Activated naive CD4-positive, alpha-beta T cell treated with anti-CD3 and anti-CD28 coated beads, Interleukin-2, amount 50 U/mL, for 24 hours (primary cell): Measurements from ENCODE around the gene ENTPD6.

Source experiments
- H3K27ac Mint-ChIP-seq: one replicate; pipeline ENCODE4 v1.8.0; 2021; ENCODE audit warnings: mild to moderate bottlenecking, mixed read lengths
- H3K27me3 Mint-ChIP-seq: one replicate; pipeline ENCODE4 v1.8.0; 2021; ENCODE audit warnings: mixed read lengths
- H3K36me3 Mint-ChIP-seq: one replicate; pipeline ENCODE4 v1.8.0; 2021; ENCODE audit warnings: mixed read lengths
- H3K4me1 Mint-ChIP-seq: one replicate; pipeline ENCODE4 v1.8.0; 2021; ENCODE audit warnings: mixed read lengths
- H3K4me3 Mint-ChIP-seq: one replicate; pipeline ENCODE4 v1.8.0; 2021; ENCODE audit warnings: mild to moderate bottlenecking, mixed read lengths
- H3K9me3 Mint-ChIP-seq: one replicate; pipeline ENCODE4 v1.8.0; 2021; ENCODE audit warnings: mixed read lengths

ENTPD6 gene

DNA sequence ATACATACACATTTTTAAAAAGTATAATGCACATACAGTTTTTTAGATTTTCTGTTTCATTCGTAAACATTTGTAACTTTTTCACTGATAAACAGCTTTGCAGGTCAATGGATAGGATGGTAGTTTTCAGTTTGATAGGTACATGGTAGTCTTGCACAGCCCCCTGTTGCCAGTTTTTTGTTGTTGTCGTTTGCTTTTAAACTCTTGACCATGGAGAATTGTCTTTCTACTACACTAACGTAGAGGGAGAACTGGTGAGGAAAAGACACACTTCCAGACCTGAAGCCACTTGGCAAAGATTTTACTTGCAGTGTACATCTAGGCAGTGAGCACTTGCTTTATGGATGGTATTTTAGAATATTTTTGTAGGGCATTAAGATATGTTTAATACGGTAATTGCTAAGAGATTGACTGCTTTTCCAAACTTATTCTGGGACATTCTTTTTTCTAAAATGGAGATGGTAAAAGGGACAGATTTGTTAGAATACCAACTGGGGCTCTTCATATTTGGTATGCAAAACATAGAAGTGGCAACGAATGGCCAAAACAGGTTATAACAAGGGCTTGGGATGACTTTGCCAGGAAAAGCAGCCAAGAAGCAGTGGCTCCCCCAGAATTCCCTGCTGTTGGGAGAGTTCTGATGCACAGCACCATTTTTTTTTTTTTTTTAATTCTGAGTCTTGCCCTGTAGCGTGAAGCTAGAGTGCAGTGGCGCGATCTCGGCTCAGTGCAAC, 53.9 kb downstream of the ENTPD6 start:
- H3K27me3 Mint-ChIP-seq: no peaks in the 10 kb centered on the region
- peaks cover 3% of the 10 kb centered on the region for H3K36me3 Mint-ChIP-seq
- no peaks in the 10 kb centered on the region for H3K9me3 Mint-ChIP-seq
- peak overlapping the region; percentile 94 for H3K27ac Mint-ChIP-seq
- peak overlapping the region; percentile 96 for H3K4me3 Mint-ChIP-seq
- H3K4me1 Mint-ChIP-seq: peaks cover 55% of the 10 kb centered on the region

DNA sequence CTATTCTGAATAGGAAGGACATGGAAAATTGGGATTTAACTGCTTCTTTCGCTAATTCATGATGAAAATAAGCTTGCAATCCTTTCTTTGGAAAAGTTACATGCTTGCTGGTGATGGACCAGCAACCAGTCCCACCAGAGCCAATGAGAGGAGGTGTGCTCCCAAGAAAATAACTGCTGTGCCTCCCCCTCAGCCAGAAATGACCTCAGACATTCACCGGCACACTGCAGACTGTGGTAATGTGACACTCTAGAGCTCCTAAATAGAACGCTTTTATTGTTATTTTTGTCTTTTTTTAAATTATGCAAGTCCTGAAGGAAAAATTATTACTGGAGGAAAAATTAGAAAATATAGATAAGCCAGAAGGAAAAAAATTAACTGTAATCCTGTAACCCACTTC, 55.0 kb downstream of the ENTPD6 start:
- Mint-ChIP-seq H3K9me3 (no peaks in the 10 kb centered on the region), H3K36me3 (peaks cover 3% of the 10 kb centered on the region), H3K4me3 (peak overlapping the region; percentile 36), H3K27ac (no peak overlapping the region), H3K4me1 (peaks cover 55% of the 10 kb centered on the region), H3K27me3 (no peaks in the 10 kb centered on the region)

DNA sequence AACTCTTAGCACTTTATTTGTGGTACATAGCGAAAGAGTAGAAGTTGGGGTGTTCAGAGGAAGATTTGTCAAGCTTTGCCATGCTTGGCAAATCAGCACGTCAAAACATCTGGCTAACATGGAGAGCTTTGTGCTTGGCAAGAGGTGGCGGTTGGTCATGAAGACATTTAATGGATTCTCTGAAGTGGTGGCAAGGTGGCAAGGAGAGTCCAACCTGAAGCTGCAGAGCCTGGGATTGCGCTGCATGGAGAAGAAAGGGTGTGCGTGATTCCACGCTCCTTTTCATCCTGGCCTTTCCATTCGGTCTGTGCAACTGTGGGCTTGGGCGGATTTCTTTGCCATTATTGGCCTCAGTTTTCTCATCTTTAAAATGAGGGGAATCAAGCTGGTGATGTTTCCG, 55.5 kb downstream of the ENTPD6 start:
- Mint-ChIP-seq H3K4me3 (peak overlapping the region; percentile 7), H3K27me3 (no peaks in the 10 kb centered on the region), H3K9me3 (no peaks in the 10 kb centered on the region), H3K4me1 (peaks cover 57% of the 10 kb centered on the region), H3K36me3 (peaks cover 3% of the 10 kb centered on the region), H3K27ac (peak overlapping the region; percentile 82)

DNA sequence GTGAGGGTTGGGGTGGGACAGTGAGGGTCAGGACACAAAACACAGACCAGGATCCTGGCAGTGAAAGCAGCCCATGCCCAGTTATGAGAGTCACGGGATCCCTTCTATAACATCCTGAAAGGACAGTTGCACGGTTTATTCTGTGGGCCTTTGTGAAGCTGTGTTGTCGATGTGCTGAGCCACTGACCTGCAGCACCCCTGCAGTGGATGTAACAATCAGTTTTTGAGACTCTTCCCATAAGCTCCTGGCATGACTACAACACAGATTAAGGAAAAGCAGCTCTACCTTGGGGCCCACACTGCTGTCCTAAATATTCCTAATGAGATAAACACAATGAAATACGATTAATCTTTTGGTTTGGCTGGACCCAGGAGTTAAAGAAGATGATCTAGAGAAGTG, 56.0 kb downstream of the ENTPD6 start:
- Mint-ChIP-seq H3K9me3 (no peaks in the 10 kb centered on the region), H3K4me3 (no peak overlapping the region), H3K4me1 (peaks cover 54% of the 10 kb centered on the region), H3K36me3 (peaks cover 3% of the 10 kb centered on the region), H3K27ac (no peak overlapping the region), H3K27me3 (no peaks in the 10 kb centered on the region)

DNA sequence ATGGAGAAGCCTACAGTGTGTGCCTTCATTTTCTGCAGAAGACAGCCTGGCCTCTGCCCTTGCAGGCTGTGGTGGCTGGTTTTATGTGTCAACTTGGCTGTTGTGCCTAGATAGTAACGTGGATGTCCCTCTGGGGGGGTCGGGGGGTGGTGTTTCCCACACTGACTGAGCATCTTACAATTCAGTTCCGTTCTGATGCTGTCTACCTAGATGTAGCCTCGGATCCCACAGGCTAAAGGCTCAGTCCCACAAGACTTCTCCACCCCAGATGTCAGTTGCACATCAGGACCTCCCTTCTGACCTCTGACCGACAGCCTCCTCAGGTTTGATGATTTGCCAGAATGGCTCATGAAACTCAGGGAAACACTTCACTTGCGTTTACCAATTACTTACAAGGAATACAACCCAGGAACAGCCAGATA, 56.7 kb downstream of the ENTPD6 start:
- no peaks in the 10 kb centered on the region for H3K27me3 Mint-ChIP-seq
- H3K4me3 Mint-ChIP-seq: no peak overlapping the region
- no peak overlapping the region for H3K27ac Mint-ChIP-seq
- H3K4me1 Mint-ChIP-seq: peaks cover 51% of the 10 kb centered on the region
- peaks cover 3% of the 10 kb centered on the region for H3K36me3 Mint-ChIP-seq
- H3K9me3 Mint-ChIP-seq: no peaks in the 10 kb centered on the region

DNA sequence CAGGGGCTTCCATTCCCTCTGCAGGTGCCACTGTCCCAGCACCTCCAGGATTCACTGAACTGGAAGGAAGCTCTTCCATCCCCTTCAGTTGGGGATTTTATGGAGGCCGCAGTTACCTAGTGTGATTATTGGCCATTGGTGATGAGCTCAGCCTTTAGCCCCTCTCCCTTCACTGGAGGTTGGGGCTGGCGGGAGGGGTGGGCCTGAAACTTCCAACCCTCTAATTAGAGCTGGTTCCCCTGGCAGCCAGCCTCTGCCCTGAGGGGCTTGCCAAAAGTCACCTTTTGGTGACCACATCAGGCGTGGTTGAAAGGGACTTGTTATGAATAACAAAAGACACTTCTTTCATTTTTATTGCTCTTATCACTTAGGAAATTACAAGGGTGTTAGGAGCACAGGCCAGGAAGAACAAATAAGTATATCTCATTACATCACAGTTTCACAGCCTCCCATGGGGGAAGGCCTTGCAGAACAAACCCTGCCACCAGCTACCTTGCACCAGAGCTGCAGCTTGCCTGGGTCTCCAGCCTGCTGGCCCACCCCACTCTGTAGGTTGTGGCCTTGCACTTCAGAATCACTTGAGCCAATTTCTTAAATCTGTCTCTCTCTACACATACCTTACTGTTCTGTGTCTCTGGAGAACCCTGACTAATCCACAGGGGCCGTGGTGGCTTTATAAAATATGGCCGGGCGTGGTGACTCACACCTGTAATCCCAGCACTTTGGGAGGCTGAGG, 57.3 kb downstream of the ENTPD6 start:
- Mint-ChIP-seq H3K27ac (no peak overlapping the region), H3K4me1 (peaks cover 55% of the 10 kb centered on the region), H3K9me3 (no peaks in the 10 kb centered on the region), H3K36me3 (peaks cover 3% of the 10 kb centered on the region), H3K27me3 (no peaks in the 10 kb centered on the region), H3K4me3 (no peak overlapping the region)

DNA sequence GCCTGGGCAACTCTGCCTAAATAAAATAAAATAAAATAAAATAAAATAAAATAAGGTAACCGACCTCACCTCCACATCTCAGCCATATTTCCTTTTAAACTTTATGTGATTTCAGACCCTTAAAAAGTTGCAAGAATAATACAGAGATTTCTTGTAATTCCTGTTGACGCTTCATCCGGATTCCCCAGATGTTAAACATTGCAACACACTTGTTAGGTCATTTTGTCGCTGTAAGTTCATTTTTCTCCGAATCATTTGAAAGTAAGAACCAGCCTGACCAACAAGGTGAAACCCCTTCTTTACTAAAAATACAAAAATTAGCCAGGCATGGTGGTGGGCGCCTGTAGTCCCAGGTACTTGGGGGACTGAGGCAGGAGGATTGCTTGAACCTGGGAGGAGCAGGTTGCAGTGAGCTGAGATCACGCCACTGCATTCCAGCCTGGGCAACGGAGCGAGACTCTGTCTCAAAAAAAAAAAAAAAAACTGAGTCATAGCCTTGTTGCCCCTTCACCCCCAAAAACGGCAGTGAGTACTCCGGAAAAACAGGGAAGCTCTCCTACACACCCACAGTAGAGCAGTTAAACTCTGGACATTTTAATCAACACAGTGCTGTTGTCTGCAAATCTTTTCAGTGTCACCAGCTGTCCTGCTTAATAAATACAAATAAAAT, 58.2 kb downstream of the ENTPD6 start:
- Mint-ChIP-seq H3K9me3 (no peaks in the 10 kb centered on the region), H3K4me1 (peaks cover 60% of the 10 kb centered on the region), H3K27me3 (no peaks in the 10 kb centered on the region), H3K4me3 (no peak overlapping the region), H3K36me3 (peaks cover 3% of the 10 kb centered on the region), H3K27ac (no peak overlapping the region)

DNA sequence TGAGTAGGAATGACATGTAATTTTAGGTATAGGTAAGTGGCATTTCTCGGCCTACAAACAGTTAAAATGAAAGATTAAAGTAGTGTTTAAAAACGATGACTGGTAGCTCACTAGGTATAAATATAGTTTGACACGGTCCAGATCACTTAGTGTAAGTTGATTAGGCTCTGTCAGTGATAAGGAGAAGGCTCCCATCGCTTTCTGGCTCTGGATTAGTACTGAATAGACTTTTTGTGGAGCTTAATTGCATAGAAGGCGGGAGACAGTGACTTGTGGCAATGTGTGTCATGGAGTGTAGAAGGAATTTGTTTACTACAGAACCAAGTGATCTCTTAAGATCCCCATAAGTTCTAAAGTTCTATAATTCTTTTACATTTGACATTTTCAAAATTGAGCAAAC, 59.1 kb downstream of the ENTPD6 start:
- H3K9me3 Mint-ChIP-seq: no peaks in the 10 kb centered on the region
- H3K27me3 Mint-ChIP-seq: no peaks in the 10 kb centered on the region
- H3K4me1 Mint-ChIP-seq: peaks cover 60% of the 10 kb centered on the region
- peaks cover 2% of the 10 kb centered on the region for H3K36me3 Mint-ChIP-seq
- H3K27ac Mint-ChIP-seq: peak overlapping the region; percentile 55
- H3K4me3 Mint-ChIP-seq: no peak overlapping the region

DNA sequence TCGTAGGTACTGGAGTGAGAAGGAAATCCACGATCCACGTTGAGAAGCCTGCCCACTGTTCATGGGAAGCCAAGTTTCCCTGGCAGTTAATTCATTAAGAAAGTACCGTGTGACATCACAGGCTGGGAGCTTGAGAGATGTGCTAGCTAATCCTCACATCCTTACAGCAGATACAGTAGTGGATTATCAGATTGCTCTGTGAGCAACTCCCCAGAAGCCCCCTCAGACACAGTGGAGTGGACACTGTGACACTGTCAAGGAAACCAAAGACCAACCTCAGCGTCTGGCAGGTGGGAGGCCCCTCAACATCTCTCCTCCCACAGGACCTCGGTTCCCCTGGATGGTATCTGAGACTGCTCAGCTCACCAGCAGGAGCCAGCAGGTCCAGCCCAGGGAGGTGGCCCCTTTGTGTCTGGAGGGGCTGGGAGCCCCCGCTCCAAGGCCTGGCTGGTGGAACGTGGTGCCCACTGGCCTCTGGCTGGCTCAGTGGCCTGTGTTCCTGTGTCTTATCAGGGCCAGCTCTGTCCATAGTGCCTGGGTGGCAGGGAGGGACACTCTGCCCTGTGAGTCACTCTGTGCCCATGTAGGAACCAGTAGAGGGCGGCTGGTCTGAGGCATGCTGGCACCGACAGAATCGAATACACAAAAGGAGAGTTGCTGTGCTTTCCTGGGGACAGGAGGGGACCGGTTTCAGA, 59.6 kb downstream of the ENTPD6 start:
- Mint-ChIP-seq H3K4me1 (peaks cover 62% of the 10 kb centered on the region), H3K27ac (no peak overlapping the region), H3K36me3 (peaks cover 3% of the 10 kb centered on the region)

DNA sequence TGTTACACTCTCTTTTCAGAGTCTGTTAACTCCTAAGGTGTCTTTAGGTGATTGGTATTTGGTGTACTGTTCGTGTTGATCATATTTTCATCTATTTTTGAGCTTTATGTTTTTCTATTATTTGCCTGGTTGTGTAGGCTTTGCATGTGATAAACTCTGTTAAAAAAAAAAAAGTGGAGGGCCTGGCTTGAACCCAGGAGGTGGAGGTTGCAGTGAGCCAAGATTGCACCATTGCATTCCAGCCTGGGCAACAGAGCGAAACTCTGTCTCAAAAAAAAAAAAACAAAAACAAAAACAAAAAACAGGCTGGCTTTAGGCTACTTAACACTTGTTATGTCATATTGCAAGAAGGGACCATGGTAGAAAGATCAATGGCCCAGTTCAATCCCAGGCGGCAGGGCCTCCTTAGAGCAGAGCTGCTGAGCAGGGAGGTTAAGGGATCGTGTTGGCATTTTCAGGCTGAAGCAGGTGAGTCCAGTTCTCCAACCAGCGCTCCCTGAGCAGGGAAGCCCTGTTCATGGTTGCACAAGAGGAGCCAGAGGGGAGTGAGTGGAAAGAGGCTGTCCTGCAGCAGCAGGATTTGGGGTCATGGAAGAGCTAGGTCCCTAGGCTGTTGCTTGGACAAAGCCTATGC, 60.8 kb downstream of the ENTPD6 start:
- no peaks in the 10 kb centered on the region for H3K9me3 Mint-ChIP-seq
- no peaks in the 10 kb centered on the region for H3K27me3 Mint-ChIP-seq
- peaks cover 8% of the 10 kb centered on the region for H3K36me3 Mint-ChIP-seq
- no peak overlapping the region for H3K27ac Mint-ChIP-seq
- no peak overlapping the region for H3K4me3 Mint-ChIP-seq
- peaks cover 58% of the 10 kb centered on the region for H3K4me1 Mint-ChIP-seq

More for the DNA sequence above, 59.6 kb downstream of the ENTPD6 start:
- Mint-ChIP-seq H3K27me3 (no peaks in the 10 kb centered on the region), H3K4me3 (no peak overlapping the region), H3K9me3 (no peaks in the 10 kb centered on the region)

DNA sequence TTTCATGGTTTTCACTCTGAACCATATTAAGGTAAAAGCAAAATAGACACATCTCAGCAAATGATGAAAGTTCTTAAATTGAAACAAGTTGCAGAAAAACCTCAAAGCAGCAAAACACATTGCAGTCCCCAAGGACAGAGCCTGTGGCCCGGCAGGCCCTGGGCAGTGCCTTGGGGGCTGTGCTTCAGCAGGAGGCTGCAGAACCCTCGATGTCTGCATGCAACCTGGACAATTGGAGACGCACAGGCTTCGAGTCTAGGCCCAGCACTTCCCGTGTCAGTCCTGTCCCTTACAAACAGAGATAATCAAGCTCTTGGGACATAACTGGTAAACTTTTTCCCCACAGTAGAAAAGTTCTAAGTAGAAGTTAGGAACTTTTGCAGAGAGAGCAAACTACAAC, 61.6 kb downstream of the ENTPD6 start:
- H3K4me3 Mint-ChIP-seq: no peak overlapping the region
- H3K27ac Mint-ChIP-seq: peak overlapping the region; percentile 23
- H3K4me1 Mint-ChIP-seq: peaks cover 56% of the 10 kb centered on the region
- no peaks in the 10 kb centered on the region for H3K9me3 Mint-ChIP-seq
- H3K27me3 Mint-ChIP-seq: no peaks in the 10 kb centered on the region
- peaks cover 13% of the 10 kb centered on the region for H3K36me3 Mint-ChIP-seq

DNA sequence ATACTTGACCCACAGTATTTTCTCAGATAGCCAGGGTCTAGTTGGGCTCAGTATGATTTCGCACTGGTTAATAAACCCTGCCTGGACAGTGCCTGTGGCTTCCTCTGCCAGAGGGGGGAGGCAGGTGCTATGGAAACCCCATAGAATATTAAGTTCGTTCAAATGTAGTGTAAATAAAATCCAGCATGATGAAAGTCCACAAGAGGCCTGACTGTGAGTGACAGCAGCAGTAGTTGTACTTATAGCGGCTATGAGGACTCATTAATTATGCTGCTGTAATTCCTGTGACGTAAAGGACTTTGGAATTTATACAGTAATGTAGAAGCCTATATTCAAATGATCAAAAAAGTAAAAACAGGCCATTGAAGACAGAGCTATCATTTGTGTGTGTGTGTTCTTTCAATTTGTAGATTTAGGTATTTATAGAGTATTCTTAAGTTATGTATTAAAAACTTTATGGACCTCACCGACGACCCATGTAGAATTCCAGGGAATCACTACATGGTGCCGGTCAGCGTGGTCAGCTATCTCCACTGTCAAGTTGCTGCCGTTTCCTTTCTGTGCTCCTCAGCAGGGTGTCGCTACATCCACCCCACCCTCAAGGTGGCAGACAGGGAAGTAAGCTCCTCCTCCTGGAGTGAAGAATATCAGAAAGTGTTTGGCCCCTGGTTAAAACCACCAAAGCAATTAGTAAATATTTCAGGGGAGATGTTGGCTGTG, 62.4 kb downstream of the ENTPD6 start:
- H3K36me3 Mint-ChIP-seq: peaks cover 17% of the 10 kb centered on the region
- no peak overlapping the region for H3K4me3 Mint-ChIP-seq
- H3K9me3 Mint-ChIP-seq: peaks cover under 1% of the 10 kb centered on the region
- H3K4me1 Mint-ChIP-seq: peaks cover 49% of the 10 kb centered on the region
- H3K27ac Mint-ChIP-seq: no peak overlapping the region
- no peaks in the 10 kb centered on the region for H3K27me3 Mint-ChIP-seq

DNA sequence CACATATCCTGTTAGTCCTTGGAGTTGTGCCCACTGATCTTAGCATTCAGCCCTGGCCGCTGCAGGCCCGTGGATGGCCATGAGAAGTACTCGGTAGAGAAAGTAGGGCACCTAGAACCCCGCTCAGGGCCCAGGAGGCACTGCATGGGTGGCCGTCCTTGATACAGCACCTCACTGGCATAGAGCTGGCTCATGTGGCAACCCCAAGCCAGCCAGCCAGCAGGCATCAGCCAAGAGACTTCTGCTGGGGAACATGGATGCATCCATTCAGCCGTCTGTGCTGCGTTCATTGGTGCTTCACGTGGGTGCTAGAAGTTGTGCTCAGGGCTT, 62.9 kb downstream of the ENTPD6 start:
- no peak overlapping the region for H3K27ac Mint-ChIP-seq
- peaks cover 4% of the 10 kb centered on the region for H3K9me3 Mint-ChIP-seq
- no peaks in the 10 kb centered on the region for H3K27me3 Mint-ChIP-seq
- peaks cover 47% of the 10 kb centered on the region for H3K4me1 Mint-ChIP-seq
- peaks cover 20% of the 10 kb centered on the region for H3K36me3 Mint-ChIP-seq
- no peak overlapping the region for H3K4me3 Mint-ChIP-seq

DNA sequence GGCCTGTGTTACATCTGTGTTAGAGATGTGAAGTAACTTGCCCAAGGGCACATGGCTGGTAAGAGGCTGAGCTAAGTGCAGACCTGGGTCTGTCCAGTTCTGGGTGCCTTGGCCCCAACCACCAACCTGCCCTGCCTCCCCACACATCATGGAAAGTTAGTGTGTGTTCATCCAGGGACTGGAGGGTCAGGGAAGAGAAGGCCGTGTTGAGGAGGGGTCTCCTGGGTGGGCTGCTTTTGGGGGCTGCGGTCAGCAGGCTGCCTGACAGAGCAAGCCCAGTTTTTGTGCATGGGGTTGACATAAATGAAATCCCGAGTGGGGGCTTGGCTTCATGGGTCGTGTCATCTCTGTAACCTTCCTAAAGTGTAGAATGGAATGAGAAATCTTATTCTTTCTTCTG, 63.3 kb downstream of the ENTPD6 start:
- peaks cover 18% of the 10 kb centered on the region for H3K36me3 Mint-ChIP-seq
- no peak overlapping the region for H3K4me3 Mint-ChIP-seq
- peaks cover 47% of the 10 kb centered on the region for H3K4me1 Mint-ChIP-seq
- no peaks in the 10 kb centered on the region for H3K27me3 Mint-ChIP-seq
- peaks cover 4% of the 10 kb centered on the region for H3K9me3 Mint-ChIP-seq
- no peak overlapping the region for H3K27ac Mint-ChIP-seq

DNA sequence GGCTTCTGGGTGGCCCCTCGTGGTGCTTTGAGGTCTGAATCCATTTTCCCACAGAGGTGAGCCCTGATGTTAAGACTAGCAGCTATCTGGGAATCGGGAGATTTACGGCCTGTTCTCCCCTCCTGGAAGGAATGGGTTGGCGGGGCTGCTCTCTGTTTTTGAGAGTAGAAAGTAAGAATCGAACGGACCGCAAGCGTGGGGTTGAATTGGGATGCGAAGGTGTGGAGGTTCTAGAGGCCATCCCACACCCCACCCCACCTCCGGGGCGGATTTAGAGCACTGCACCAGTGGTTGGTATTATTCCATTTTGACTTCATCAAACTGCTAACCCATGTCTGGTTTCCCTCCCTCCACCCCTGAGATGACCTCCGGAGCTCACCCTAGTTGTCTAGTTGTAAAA, 63.8 kb downstream of the ENTPD6 start:
- peaks cover 4% of the 10 kb centered on the region for H3K9me3 Mint-ChIP-seq
- peak overlapping the region; percentile 73 for H3K27ac Mint-ChIP-seq
- H3K27me3 Mint-ChIP-seq: no peaks in the 10 kb centered on the region
- H3K36me3 Mint-ChIP-seq: peaks cover 18% of the 10 kb centered on the region
- peak overlapping the region; percentile 12 for H3K4me3 Mint-ChIP-seq
- H3K4me1 Mint-ChIP-seq: peaks cover 47% of the 10 kb centered on the region
